ENCODE data around the gene PPP2R2B.

The PPP2R2B gene

GRCh38 chr5:146873186-146873917 is 5.2 kb downstream of the PPP2R2B start:
- Mint-ChIP-seq H3K9me3 (no peaks in the 10 kb centered on the region), H3K36me3 (ENCODE audit: low read depth) (no peaks in the 10 kb centered on the region), H3K27me3 (peaks cover 33% of the 10 kb centered on the region), H3K4me1 (ENCODE audit: low read depth) (peaks cover 12% of the 10 kb centered on the region), H3K4me3 (no peak overlapping the region), H3K27ac (no peak overlapping the region)
- intact Hi-C loops (cut with micrococcal nuclease), result no loop called here

GRCh38 chr5:146872188-146872587 is 6.4 kb downstream of the PPP2R2B start:
- Mint-ChIP-seq H3K36me3 (ENCODE audit: low read depth) (no peaks in the 10 kb centered on the region), H3K27me3 (peaks cover 22% of the 10 kb centered on the region), H3K9me3 (no peaks in the 10 kb centered on the region), H3K27ac (no peak overlapping the region), H3K4me3 (no peak overlapping the region), H3K4me1 (ENCODE audit: low read depth) (no peaks in the 10 kb centered on the region)
- intact Hi-C loops (cut with micrococcal nuclease), result no loop called here

- Mint-ChIP-seq H3K4me3 (no peak overlapping the region), H3K36me3 (ENCODE audit: low read depth) (no peaks in the 10 kb centered on the region), H3K9me3 (no peaks in the 10 kb centered on the region), H3K27ac (no peak overlapping the region), H3K27me3 (peaks cover 1% of the 10 kb centered on the region), H3K4me1 (ENCODE audit: low read depth) (no peaks in the 10 kb centered on the region)
- intact Hi-C loops (cut with micrococcal nuclease), result no loop called here
Observed at GRCh38 chr5:146867996-146868708, 10.4 kb downstream of the PPP2R2B start.

GRCh38 chr5:146866263-146866662 is 12.3 kb downstream of the PPP2R2B start:
- H3K27me3 Mint-ChIP-seq, result no peaks in the 10 kb centered on the region
- H3K9me3 Mint-ChIP-seq, result no peaks in the 10 kb centered on the region
- intact Hi-C loops (cut with micrococcal nuclease), result no loop called here
- H3K4me1 Mint-ChIP-seq (ENCODE audit: low read depth), result no peaks in the 10 kb centered on the region
- H3K36me3 Mint-ChIP-seq (ENCODE audit: low read depth), result no peaks in the 10 kb centered on the region
- H3K4me3 Mint-ChIP-seq, result no peak overlapping the region
- no peak overlapping the region for H3K27ac Mint-ChIP-seq

- Mint-ChIP-seq H3K27ac (no peak overlapping the region), H3K9me3 (no peaks in the 10 kb centered on the region), H3K27me3 (no peaks in the 10 kb centered on the region), H3K36me3 (ENCODE audit: low read depth) (no peaks in the 10 kb centered on the region), H3K4me1 (ENCODE audit: low read depth) (no peaks in the 10 kb centered on the region), H3K4me3 (no peak overlapping the region)
- intact Hi-C loops (cut with micrococcal nuclease), result no loop called here
Observed at GRCh38 chr5:146862641-146863040, 15.9 kb downstream of the PPP2R2B start.

- Mint-ChIP-seq H3K27ac (no peak overlapping the region), H3K9me3 (no peaks in the 10 kb centered on the region), H3K36me3 (ENCODE audit: low read depth) (no peaks in the 10 kb centered on the region), H3K4me3 (no peak overlapping the region), H3K27me3 (no peaks in the 10 kb centered on the region), H3K4me1 (ENCODE audit: low read depth) (no peaks in the 10 kb centered on the region)
- intact Hi-C loops (cut with micrococcal nuclease), result no loop called here
Observed at GRCh38 chr5:146860213-146860893, 18.2 kb downstream of the PPP2R2B start.

- no peak overlapping the region for H3K27ac Mint-ChIP-seq
- H3K36me3 Mint-ChIP-seq (ENCODE audit: low read depth), result no peaks in the 10 kb centered on the region
- H3K4me1 Mint-ChIP-seq (ENCODE audit: low read depth), result no peaks in the 10 kb centered on the region
Observed at GRCh38 chr5:146852089-146852488, 26.5 kb downstream of the PPP2R2B start.

GRCh38 chr5:146851133-146851532 is 27.4 kb downstream of the PPP2R2B start:
- Mint-ChIP-seq H3K9me3 (no peaks in the 10 kb centered on the region), H3K4me1 (ENCODE audit: low read depth) (no peaks in the 10 kb centered on the region), H3K4me3 (no peak overlapping the region), H3K36me3 (ENCODE audit: low read depth) (no peaks in the 10 kb centered on the region), H3K27ac (no peak overlapping the region), H3K27me3 (no peaks in the 10 kb centered on the region)
- intact Hi-C loops (cut with micrococcal nuclease), result no loop called here

More at GRCh38 chr5:146852089-146852488, 26.5 kb downstream of the PPP2R2B start:
- intact Hi-C loops (cut with micrococcal nuclease), result no loop called here
- no peaks in the 10 kb centered on the region for H3K27me3 Mint-ChIP-seq
- no peak overlapping the region for H3K4me3 Mint-ChIP-seq
- H3K9me3 Mint-ChIP-seq, result no peaks in the 10 kb centered on the region

GRCh38 chr5:146849694-146850303 is 28.8 kb downstream of the PPP2R2B start:
- no peaks in the 10 kb centered on the region for H3K27me3 Mint-ChIP-seq
- H3K9me3 Mint-ChIP-seq, result no peaks in the 10 kb centered on the region
- intact Hi-C loops (cut with micrococcal nuclease), result no loop called here
- no peaks in the 10 kb centered on the region for H3K4me1 Mint-ChIP-seq (ENCODE audit: low read depth)
- no peak overlapping the region for H3K27ac Mint-ChIP-seq
- H3K36me3 Mint-ChIP-seq (ENCODE audit: low read depth), result no peaks in the 10 kb centered on the region
- H3K4me3 Mint-ChIP-seq, result no peak overlapping the region

- Mint-ChIP-seq H3K36me3 (ENCODE audit: low read depth) (no peaks in the 10 kb centered on the region), H3K4me3 (no peak overlapping the region), H3K27me3 (no peaks in the 10 kb centered on the region), H3K27ac (no peak overlapping the region), H3K4me1 (ENCODE audit: low read depth) (no peaks in the 10 kb centered on the region), H3K9me3 (no peaks in the 10 kb centered on the region)
- intact Hi-C loops (cut with micrococcal nuclease), result no loop called here
Observed at GRCh38 chr5:146848133-146848532, 30.4 kb downstream of the PPP2R2B start.

- Mint-ChIP-seq H3K4me1 (ENCODE audit: low read depth) (no peaks in the 10 kb centered on the region), H3K27ac (no peak overlapping the region), H3K36me3 (ENCODE audit: low read depth) (no peaks in the 10 kb centered on the region), H3K27me3 (no peaks in the 10 kb centered on the region), H3K9me3 (no peaks in the 10 kb centered on the region), H3K4me3 (no peak overlapping the region)
- intact Hi-C loops (cut with micrococcal nuclease), result no loop called here
Observed at GRCh38 chr5:146840016-146840415, 38.5 kb downstream of the PPP2R2B start.

GRCh38 chr5:146836226-146836842 is 42.2 kb downstream of the PPP2R2B start:
- intact Hi-C loops (cut with micrococcal nuclease), result no loop called here
- Mint-ChIP-seq H3K4me1 (ENCODE audit: low read depth) (no peaks in the 10 kb centered on the region), H3K36me3 (ENCODE audit: low read depth) (no peaks in the 10 kb centered on the region), H3K9me3 (no peaks in the 10 kb centered on the region), H3K27ac (no peak overlapping the region), H3K4me3 (no peak overlapping the region), H3K27me3 (no peaks in the 10 kb centered on the region)

- Mint-ChIP-seq H3K36me3 (ENCODE audit: low read depth) (no peaks in the 10 kb centered on the region), H3K27me3 (no peaks in the 10 kb centered on the region), H3K4me1 (ENCODE audit: low read depth) (no peaks in the 10 kb centered on the region), H3K27ac (no peak overlapping the region), H3K9me3 (no peaks in the 10 kb centered on the region), H3K4me3 (no peak overlapping the region)
- intact Hi-C loops (cut with micrococcal nuclease), result no loop called here
Observed at GRCh38 chr5:146832985-146833732, 45.4 kb downstream of the PPP2R2B start.

All from dendritic cell treated with granulocyte-macrophage colony-stimulating factor and Interleukin-4, amounts not matched to agents 40 ng/mL and 50 ng/mL, for 4 days (primary cell).